Fibroblast of skin of left quadriceps (primary cell): ENCODE results near the gene NUP93.

Experiments
- DNase-seq, 2 experiments: peaks; one replicate each; pipeline ENCODE4 v3.0.0-alpha.2; 2013; ENCODE audit warnings: low read depth in 2 of 2

The NUP93 gene

DNA sequence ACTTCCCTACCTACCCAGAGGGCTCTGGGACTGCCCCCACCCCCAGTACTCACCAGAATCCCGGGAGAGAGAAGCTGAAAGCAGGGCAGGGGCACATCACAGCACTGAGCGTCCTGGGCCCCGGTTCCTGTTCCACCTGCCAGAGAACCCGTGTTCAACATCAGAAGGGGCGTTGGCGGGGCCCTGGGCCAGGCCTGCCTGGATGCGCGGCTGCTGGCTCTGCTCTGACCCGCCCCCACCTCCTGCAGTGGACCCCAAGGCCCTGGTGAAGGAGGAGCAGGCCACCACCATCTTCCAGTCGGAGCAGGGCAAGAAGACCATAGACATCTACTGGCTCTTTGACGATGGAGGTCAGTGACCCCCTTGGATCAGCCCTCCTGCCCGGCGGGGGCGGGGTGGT is 162.8 kb downstream of the NUP93 start:
- DNase-seq, result no peak

DNA sequence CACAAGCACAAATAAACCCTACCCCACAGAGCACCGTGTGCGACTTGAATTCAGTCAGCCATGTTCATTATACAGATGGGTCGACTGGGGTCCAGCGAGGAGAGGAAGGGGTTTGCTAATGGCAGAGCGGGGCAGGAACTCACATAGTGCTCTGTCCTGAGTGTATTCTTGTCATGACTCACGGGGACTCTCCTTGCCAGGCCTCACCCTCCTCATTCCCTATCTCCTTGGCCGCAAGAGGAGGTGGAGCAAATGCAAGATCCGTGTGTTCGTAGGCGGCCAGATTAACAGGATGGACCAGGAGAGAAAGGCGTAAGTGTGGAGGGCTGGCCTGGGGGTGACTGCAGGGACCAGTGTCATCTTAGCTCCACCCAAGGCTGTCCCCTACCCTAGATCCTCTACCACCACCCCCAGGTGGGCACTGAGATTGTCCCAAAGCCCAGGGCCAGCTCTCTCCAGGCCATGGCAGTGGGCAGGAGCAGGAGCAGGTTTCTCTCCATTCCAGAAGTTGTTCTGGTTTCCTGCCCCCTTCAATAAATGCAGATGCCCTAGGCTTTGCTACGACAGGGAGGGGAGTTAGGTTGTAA is 164.5 kb downstream of the NUP93 start:
- no peak for DNase-seq

DNA sequence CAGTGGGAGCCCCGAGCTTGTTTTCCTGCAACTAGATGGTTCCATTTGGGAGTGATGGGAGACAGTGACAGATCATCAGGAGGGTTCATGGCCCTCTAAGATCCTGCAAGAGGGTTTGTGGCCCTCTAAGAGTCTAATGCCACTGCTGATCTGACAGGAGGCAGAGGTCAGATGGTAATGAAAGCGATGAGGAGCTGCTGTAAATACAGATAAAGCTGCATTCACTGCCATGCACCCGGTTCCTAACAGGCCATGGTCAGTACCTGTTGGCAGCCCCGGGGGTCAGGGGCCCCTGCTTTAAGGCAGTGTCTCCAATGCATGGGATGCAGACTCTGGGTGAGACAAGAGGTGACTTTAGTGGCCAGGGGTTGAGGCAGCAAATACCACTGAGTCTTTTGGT is 165.9 kb downstream of the NUP93 start:
- DNase-seq, result no peak

DNA sequence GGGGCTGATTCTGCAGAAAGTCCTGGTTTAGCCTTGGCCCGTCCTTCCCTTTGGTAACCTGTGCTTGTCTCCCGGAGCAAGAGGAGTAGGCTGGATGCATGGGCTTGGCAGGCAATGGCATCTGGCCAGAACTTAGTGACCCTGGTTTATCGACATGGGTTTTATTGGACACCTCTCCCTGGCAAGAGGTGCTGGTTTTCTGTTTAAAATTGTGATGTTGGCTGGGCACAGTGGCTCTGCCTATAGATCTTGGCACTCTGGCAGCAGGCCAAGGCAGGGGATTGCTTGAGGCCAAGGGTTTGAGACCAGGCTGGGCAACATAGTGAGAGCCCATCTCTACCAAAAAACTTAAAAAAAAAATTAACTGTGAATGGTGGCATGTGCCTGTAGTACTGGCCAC is 166.3 kb downstream of the NUP93 start:
- DNase-seq, result no peak

DNA sequence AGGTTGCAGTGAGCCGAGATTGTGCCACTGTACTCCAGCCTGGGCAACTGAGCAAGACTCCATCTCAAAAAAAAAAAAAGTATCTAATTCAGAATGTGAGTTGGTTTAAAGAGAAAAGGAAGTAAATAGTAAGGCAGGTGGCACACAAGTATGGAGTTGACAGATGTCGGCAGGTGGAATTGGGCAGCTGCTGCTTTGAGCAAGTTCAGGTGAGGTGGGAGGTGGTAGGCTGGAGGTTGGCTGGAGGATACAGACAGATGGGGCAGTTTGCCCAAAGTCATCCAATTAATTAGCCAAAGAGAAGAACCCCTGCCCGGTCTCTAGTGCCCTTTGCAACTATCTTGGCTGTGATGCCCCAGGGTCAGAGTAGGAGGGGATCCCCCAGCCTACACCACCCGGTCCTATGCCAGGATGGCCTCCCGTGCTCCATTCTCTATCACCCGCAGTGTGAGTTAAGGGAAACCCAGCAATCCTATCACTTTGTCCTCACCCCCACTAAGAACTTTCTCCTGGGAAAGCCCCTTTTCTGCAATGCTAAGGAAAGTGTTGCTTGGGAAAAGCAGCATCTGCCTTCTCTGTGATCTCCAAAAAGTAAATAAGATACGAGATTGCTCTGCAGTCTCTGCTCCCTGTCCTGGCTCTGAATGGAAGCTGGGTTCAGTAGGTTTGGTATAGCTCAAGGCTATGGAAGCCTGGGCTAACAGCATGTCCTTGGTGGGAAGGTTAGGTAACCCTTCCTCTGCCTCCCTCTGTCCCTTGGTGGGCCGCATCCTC is 167.3 kb downstream of the NUP93 start:
- DNase-seq, result no peak

DNA sequence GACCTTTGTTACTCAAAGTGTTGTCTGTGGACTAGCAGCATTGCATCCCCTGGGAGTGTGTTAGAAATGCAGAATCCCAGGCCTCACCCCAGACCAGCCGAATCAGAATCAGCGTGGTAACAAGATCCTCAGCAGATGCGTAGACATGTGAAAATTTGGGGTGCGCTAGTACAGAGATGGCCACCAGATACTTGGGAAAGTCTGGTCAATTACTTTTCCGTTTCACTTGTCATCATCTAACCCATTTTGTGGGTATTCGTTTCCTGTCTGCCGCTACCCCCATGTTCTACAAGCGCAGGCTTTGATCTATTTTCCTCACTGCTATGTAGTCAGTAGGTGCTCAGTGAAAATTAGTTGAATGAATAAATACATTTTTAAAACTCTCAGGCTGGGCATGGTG is 168.9 kb downstream of the NUP93 start:
- DNase-seq, result no peak
